Skin of body (tissue), 2 donors: ENCODE measurements around the gene DST. TPM values are rescaled to one million over a fixed set of nuclear protein-coding genes. Genes with fewer than 3 reads are reported as not detected.

Experiments
- DNase-seq: peaks from one replicate; lab custom pipeline; 2025; lab: John Stamatoyannopoulos, UW
- total RNA-seq: library from RNA; depleted of rRNA; stranded (reverse); fragments of >200 nt; gene quantifications from one replicate; pipeline ENCODE4 v1.2.3, GENCODE V29; 2014

DST gene
- total RNA-seq, 1 donor from 2014 or later: 449 TPM

GRCh38 chr6:56483929-56484328, 158.8 kb downstream of the DST start:
- DNase-seq: no peak

- no peak for DNase-seq
These were observed 160.2 kb downstream of the DST start for GRCh38 chr6:56482525-56482924.

GRCh38 chr6:56481957-56482356, 160.7 kb downstream of the DST start:
- no peak for DNase-seq

GRCh38 chr6:56480654-56481337, 161.9 kb downstream of the DST start:
- DNase-seq: no peak

GRCh38 chr6:56480246-56480645, 162.4 kb downstream of the DST start:
- DNase-seq: no peak

GRCh38 chr6:56479381-56479780, 163.3 kb downstream of the DST start:
- DNase-seq: no peak

- DNase-seq: no peak
These were observed 164.5 kb downstream of the DST start for GRCh38 chr6:56478202-56478601.

GRCh38 chr6:56477241-56477640, 165.4 kb downstream of the DST start:
- no peak for DNase-seq

GRCh38 chr6:56475736-56476457, 166.8 kb downstream of the DST start:
- DNase-seq: no peak

- DNase-seq: no peak
These were observed 168.2 kb downstream of the DST start for GRCh38 chr6:56474532-56474931.

GRCh38 chr6:56463443-56463842, 179.2 kb downstream of the DST start:
- DNase-seq: no peak

- no peak for DNase-seq
These were observed 183.5 kb downstream of the DST start for GRCh38 chr6:56459030-56459805.

GRCh38 chr6:56458324-56458884, 184.3 kb downstream of the DST start:
- DNase-seq: no peak

GRCh38 chr6:56456785-56457184, 185.9 kb downstream of the DST start:
- DNase-seq: no peak

GRCh38 chr6:56450882-56451739, 191.6 kb downstream of the DST start:
- peak; percentile 6 for DNase-seq

GRCh38 chr6:56450376-56450775, 192.3 kb downstream of the DST start:
- DNase-seq: no peak

- no peak for DNase-seq
These were observed 194.6 kb downstream of the DST start for GRCh38 chr6:56448046-56448445.

GRCh38 chr6:56445818-56446217, 196.9 kb downstream of the DST start:
- DNase-seq: peak; percentile 13

- DNase-seq: no peak
These were observed 197.8 kb downstream of the DST start for GRCh38 chr6:56444855-56445254.

- DNase-seq: no peak
These were observed 202.1 kb downstream of the DST start for GRCh38 chr6:56440551-56440981.
